Sigmoid colon (tissue), 7 donors: ENCODE measurements around the gene ARAF. TPM values are rescaled to one million over a fixed set of nuclear protein-coding genes. Genes with fewer than 3 reads are reported as not detected.

ENCODE experiments used
- DNase-seq: peaks from one replicate; pipeline ENCODE4 v3.0.0-alpha.2; 2019
- H3K27ac ChIP-seq, 4 donors: fragments of 200-600 bp; sonication (generic); one replicate each; pipeline ENCODE4 v1.5.1; 2016 to 2019; ENCODE audit warnings: mild to moderate bottlenecking in 1 of 4
- H3K27me3 ChIP-seq, 3 donors: fragments of 200-600 bp; sonication (generic); one replicate each; pipeline ENCODE4 v1.5.1; 2019; ENCODE audit warnings: mild to moderate bottlenecking in 1 of 3
- H3K36me3 ChIP-seq, 4 donors: fragments of 200-600 bp; sonication (generic); one replicate each; pipeline ENCODE4 v1.5.1; 2016 to 2019
- H3K4me1 ChIP-seq, 4 donors: fragments of 200-600 bp; sonication (generic); one replicate each; pipeline ENCODE4 v1.5.1; 2017 to 2019
- H3K4me3 ChIP-seq, 4 donors: fragments of 200-600 bp; sonication (generic); one replicate each; pipeline ENCODE4 v1.5.1; 2017 to 2019; ENCODE audit warnings: mild to moderate bottlenecking in 2 of 4, moderate library complexity in 1 of 4
- H3K9me3 ChIP-seq, 4 donors: fragments of 200-600 bp in 3 of 4; sonication (generic) in 3 of 4; one replicate each; pipeline versions ENCODE4 v1.5.1 to v1.6.1; 2013 to 2019
- EP300 ChIP-seq, 4 donors: sonication (generic); formaldehyde crosslinking; IDR thresholded peaks; one replicate each; pipeline ENCODE4 v1.6.1; 2017; ENCODE audit warnings: antibody characterized with exemption in 4 of 4
- POLR2A ChIP-seq, 2 donors: fragments of 450-650 bp; IDR thresholded peaks; one replicate each; pipeline ENCODE4 v1.6.1; 2016; ENCODE audit warnings: antibody characterized with exemption in 2 of 2, mild to moderate bottlenecking in 2 of 2, moderate library complexity in 2 of 2
- POLR2AphosphoS5 ChIP-seq, 4 donors: sonication (generic); formaldehyde crosslinking; IDR thresholded peaks; one replicate each; pipeline ENCODE4 v1.6.1; 2017; ENCODE audit warnings: antibody characterized with exemption in 4 of 4
- WGBS, 2 donors: extraction: QIAGEN DNeasy Blood & Tissue Kit; methylation state at CpG; one replicate each; pipeline ENCODE4 v1.1.7; 2013; 5-methylcytosine and 5-hydroxymethylcytosine counted together
- intact Hi-C: fragments of 100-400 bp; cut with DNase I; formaldehyde crosslinking; loops from one replicate; pipeline ENCODE4 v1.15.1; 2023
- polyA plus RNA-seq, 3 donors: library from polyadenylated mRNA; stranded (reverse); fragments of 200-250 nt; gene quantifications; one replicate each; pipeline ENCODE4 v1.2.3, GENCODE V29; 2013
- total RNA-seq, 4 donors: library from RNA; depleted of rRNA; stranded (reverse); fragments of >200 nt; gene quantifications; one replicate each; pipeline ENCODE4 v1.1.0, GENCODE V29; 2016
- TF ChIP-seq, protein P1 (sequence below), 4 experiments: fragments of 450-650 bp in 3 of 4; fragments of 200-600 bp in 1 of 4; IDR thresholded peaks; one replicate each; pipeline ENCODE4 v1.5.1; 2016 to 2019; ENCODE audit warnings: antibody characterized with exemption in 4 of 4, mild to moderate bottlenecking in 3 of 4, moderate library complexity in 2 of 4
- donor health status: healthy with polysubstance abuse.
- donor health status: Bipolar disorder and iron deficiency.
- donor health status: healthy.

Gene ARAF
- total and polyA plus RNA-seq, 7 donors, result 25.7 to 57.8 (median 30.3) TPM

DNA sequence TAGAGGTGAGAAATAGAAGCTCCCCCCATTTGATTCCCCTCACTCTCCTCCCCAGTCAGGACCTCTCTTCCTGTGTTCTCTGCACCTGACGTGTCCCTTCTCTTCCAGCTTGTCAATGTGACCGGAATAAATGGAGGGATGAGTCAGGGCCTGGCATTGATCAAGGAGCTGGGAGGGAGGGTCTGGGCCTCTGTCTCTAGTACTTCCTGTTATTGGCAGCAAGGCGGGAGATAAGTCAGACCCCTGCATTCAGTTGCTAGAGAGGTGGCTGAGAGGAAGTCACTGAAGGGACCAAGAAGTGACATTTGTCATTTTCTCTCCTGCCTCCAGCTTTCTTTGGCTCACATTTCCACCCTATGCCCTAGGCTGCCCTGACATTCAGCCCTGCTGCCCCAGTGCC is 42.9 kb upstream of the ARAF start:
- Histone ChIP-seq H3K9me3 (no peaks in the 10 kb centered on the region), H3K27ac (no peak overlapping the region), H3K4me3 (no peak overlapping the region), H3K4me1 (no peaks in the 10 kb centered on the region), H3K36me3 (no peaks in the 10 kb centered on the region), H3K27me3 (no peaks in the 10 kb centered on the region)
- no peak for TF ChIP-seq POLR2AphosphoS5 (IDR thresholded peaks at IDR 0.05)
- TF ChIP-seq POLR2A (IDR thresholded peaks at IDR 0.05), result no peak
- TF ChIP-seq, protein P1, sequence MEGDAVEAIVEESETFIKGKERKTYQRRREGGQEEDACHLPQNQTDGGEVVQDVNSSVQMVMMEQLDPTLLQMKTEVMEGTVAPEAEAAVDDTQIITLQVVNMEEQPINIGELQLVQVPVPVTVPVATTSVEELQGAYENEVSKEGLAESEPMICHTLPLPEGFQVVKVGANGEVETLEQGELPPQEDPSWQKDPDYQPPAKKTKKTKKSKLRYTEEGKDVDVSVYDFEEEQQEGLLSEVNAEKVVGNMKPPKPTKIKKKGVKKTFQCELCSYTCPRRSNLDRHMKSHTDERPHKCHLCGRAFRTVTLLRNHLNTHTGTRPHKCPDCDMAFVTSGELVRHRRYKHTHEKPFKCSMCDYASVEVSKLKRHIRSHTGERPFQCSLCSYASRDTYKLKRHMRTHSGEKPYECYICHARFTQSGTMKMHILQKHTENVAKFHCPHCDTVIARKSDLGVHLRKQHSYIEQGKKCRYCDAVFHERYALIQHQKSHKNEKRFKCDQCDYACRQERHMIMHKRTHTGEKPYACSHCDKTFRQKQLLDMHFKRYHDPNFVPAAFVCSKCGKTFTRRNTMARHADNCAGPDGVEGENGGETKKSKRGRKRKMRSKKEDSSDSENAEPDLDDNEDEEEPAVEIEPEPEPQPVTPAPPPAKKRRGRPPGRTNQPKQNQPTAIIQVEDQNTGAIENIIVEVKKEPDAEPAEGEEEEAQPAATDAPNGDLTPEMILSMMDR (IDR thresholded peaks at IDR 0.05), result no peak
- TF ChIP-seq EP300 (IDR thresholded peaks at IDR 0.05), result no peak
- 84 to 89% methylated on average over 3 of the region's 3 CpGs for WGBS, 2 donors
- intact Hi-C loops, result no loop called here
- DNase-seq, result no peak

DNA sequence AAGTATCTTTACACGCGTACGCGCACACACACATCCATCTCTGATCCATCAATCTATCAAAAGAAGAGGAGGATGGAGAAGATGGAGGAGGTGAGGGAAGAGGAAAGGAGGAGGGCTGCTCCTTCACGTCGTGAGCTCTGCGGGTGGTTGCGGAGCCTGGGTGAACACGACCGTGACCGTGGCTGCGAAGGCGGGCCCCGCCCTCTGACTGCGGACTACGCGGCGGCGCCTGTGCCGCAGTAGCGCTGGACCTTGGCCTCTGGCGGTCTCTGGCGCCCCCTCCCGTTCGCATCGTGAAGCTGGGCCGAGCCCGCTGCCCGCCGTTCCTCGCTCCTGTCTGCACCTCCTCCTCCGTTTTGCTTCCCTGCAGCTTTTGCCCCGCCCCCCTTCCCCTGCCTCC is 37.7 kb upstream of the ARAF start:
- peak overlapping the region in 2 of 4 donors; percentile 19 to 42 for H3K27ac ChIP-seq

DNA sequence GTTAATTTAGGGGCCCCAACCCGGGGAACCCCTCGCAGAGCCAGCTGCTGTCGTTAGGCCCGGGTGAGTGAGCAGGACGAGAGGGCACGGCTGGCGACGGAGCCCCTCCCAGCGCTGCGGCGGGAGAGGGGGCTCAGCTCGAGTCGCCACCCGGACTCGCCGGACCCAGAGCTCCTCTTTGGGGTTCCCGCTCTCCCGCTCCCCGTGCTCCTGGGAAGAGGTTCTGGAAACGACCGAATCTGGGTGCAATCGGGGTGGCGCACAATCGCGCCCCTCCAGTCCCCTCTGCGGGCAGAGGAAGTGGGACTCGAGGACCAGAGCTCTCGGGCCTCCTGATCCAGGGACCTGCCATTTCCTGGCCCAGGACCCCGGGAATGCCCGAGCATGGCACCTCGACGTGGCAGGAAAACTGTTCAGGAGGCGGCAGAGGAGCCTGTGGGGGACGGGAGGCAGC is 37.3 kb upstream of the ARAF start:
- no peaks in the 10 kb centered on the region for H3K27me3 ChIP-seq
- TF ChIP-seq, protein P1 (IDR thresholded peaks at IDR 0.05), result no peak
- no peak for TF ChIP-seq POLR2AphosphoS5 (IDR thresholded peaks at IDR 0.05)
- no peak for TF ChIP-seq EP300 (IDR thresholded peaks at IDR 0.05)
- no peak for TF ChIP-seq POLR2A (IDR thresholded peaks at IDR 0.05)
- peak overlapping the region in 2 of 4 donors; percentile 19 to 42 for H3K27ac ChIP-seq
- no peaks in the 10 kb centered on the region for H3K9me3 ChIP-seq
- no peaks in the 10 kb centered on the region for H3K36me3 ChIP-seq
- WGBS, 2 donors, result 1 to 3% methylated on average over 34 of the region's 34 CpGs
- H3K4me3 ChIP-seq, result peak overlapping the region; percentile 29 to 60 (median 52)
- H3K4me1 ChIP-seq, result peaks cover 0 to 6% (median 0%) of the 10 kb centered on the region in 4 donors
- DNase-seq, result peak; percentile 58
- intact Hi-C loops, result loop anchor here (1.0 to 5.0 kb wide), 4 partner anchors 39 to 330 kb away; partner anchors contain the start of gene UBA1

More for the DNA sequence above, 37.7 kb upstream of the ARAF start:
- H3K36me3 ChIP-seq, result no peaks in the 10 kb centered on the region
- peaks cover 0 to 6% (median 0%) of the 10 kb centered on the region in 4 donors for H3K4me1 ChIP-seq
- 1 to 2% methylated on average over 33 of the region's 33 CpGs for WGBS, 2 donors
- peak; percentile 90 for DNase-seq
- intact Hi-C loops, result loop anchor here (1.0 to 5.0 kb wide), 4 partner anchors 38 to 330 kb away; partner anchors contain the start of gene UBA1
- H3K9me3 ChIP-seq, result no peaks in the 10 kb centered on the region
- peak overlapping the region; percentile 29 to 60 (median 52) for H3K4me3 ChIP-seq
- no peaks in the 10 kb centered on the region for H3K27me3 ChIP-seq
- peak in 1 of 4 donors; percentile 33 for TF ChIP-seq POLR2AphosphoS5 (IDR thresholded peaks at IDR 0.05)
- TF ChIP-seq EP300 (IDR thresholded peaks at IDR 0.05), result no peak
- no peak for TF ChIP-seq POLR2A (IDR thresholded peaks at IDR 0.05)
- TF ChIP-seq, protein P1 (IDR thresholded peaks at IDR 0.05), result peak; percentile 42 to 67 (median 63)

DNA sequence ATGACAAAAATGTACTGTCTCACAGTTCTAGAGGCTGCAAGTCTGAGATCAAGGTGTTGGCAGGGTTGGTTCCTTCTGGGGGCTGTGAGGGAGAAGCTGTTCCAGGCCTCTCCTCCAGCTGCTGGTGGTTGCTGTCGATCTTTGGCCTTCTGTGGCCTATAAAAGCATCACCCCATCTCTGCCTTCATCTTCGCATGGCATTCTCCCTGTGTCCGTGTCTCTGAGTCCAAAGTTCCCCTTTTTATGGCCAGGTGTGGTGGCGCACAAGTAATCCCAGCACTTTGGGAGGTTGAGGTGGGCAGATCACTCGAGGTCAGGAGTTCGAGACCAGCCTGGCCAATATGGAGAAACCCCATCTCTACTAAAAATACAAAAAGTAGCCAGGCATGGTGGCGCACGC is 31.5 kb upstream of the ARAF start:
- peak; percentile 13 for DNase-seq
- Histone ChIP-seq H3K9me3 (no peaks in the 10 kb centered on the region), H3K4me3 (no peak overlapping the region), H3K36me3 (no peaks in the 10 kb centered on the region), H3K4me1 (no peaks in the 10 kb centered on the region), H3K27ac (no peak overlapping the region), H3K27me3 (no peaks in the 10 kb centered on the region)
- no peak for TF ChIP-seq EP300 (IDR thresholded peaks at IDR 0.05)
- TF ChIP-seq POLR2A (IDR thresholded peaks at IDR 0.05), result no peak
- no peak for TF ChIP-seq POLR2AphosphoS5 (IDR thresholded peaks at IDR 0.05)
- TF ChIP-seq, protein P1 (IDR thresholded peaks at IDR 0.05), result no peak
- intact Hi-C loops, result no loop called here
- 44 to 78% methylated on average over 8 of the region's 8 CpGs for WGBS, 2 donors

DNA sequence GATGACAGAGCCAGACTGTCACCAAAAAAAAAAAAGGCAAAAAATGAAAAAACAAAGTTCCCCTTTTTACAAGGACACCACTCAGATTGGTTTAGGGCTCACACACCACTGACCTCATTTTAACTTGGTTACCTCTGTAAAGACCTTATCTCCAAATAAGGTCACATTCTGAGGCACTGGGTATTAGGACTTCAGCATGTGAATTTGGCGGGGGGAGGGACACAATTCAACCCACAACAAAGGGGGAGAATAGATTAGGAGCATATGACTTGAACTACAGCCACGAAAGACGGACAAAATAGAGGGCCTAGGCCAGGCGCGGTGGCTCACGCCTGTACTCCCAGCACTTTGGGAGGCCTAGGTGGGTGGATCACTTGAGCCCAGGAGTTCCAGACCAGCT is 31.0 kb upstream of the ARAF start:
- Histone ChIP-seq H3K4me3 (no peak overlapping the region), H3K27me3 (no peaks in the 10 kb centered on the region), H3K36me3 (no peaks in the 10 kb centered on the region), H3K27ac (no peak overlapping the region), H3K9me3 (no peaks in the 10 kb centered on the region), H3K4me1 (no peaks in the 10 kb centered on the region)
- TF ChIP-seq EP300 (IDR thresholded peaks at IDR 0.05), result no peak
- no peak for TF ChIP-seq POLR2A (IDR thresholded peaks at IDR 0.05)
- TF ChIP-seq POLR2AphosphoS5 (IDR thresholded peaks at IDR 0.05), result no peak
- TF ChIP-seq, protein P1 (IDR thresholded peaks at IDR 0.05), result no peak
- WGBS, 2 donors, result 88 to 94% methylated on average over 6 of the region's 6 CpGs
- intact Hi-C loops, result no loop called here
- DNase-seq, result peak; percentile 3
